GM12873 (cell line): ENCODE measurements around the gene EML4.

Experiments used
- TF ChIP-seq, protein P1 (sequence below): IDR thresholded peaks from 2 replicates; pipeline ENCODE4 v1.5.1; 2012; ENCODE audit warnings: low read depth, mild to moderate bottlenecking, moderate library complexity, low read length, control low read depth; ENCODE audit not compliant: insufficient read depth; ENCODE audit errors: missing control alignments

EML4 gene

DNA sequence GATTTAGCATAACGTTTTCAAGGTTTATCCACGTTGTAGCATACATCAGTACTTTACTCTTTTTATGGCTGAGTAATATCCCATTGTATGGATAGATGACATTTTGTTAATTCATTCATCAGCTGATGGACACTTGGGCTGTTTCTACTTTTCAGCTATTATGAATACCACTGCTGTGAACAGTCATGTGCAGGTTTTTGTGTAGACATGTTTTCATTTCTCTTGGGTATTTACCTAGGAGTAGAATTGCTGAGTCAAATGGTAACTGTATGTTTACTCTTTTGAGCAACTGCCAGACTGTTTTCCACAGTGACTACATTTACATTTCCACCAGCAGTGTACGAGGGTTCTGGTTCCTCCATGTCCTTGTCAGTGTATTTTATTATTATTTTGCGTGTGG lies 158.0 kb downstream of the EML4 start:
- TF ChIP-seq, protein P1, sequence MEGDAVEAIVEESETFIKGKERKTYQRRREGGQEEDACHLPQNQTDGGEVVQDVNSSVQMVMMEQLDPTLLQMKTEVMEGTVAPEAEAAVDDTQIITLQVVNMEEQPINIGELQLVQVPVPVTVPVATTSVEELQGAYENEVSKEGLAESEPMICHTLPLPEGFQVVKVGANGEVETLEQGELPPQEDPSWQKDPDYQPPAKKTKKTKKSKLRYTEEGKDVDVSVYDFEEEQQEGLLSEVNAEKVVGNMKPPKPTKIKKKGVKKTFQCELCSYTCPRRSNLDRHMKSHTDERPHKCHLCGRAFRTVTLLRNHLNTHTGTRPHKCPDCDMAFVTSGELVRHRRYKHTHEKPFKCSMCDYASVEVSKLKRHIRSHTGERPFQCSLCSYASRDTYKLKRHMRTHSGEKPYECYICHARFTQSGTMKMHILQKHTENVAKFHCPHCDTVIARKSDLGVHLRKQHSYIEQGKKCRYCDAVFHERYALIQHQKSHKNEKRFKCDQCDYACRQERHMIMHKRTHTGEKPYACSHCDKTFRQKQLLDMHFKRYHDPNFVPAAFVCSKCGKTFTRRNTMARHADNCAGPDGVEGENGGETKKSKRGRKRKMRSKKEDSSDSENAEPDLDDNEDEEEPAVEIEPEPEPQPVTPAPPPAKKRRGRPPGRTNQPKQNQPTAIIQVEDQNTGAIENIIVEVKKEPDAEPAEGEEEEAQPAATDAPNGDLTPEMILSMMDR, result no peak

DNA sequence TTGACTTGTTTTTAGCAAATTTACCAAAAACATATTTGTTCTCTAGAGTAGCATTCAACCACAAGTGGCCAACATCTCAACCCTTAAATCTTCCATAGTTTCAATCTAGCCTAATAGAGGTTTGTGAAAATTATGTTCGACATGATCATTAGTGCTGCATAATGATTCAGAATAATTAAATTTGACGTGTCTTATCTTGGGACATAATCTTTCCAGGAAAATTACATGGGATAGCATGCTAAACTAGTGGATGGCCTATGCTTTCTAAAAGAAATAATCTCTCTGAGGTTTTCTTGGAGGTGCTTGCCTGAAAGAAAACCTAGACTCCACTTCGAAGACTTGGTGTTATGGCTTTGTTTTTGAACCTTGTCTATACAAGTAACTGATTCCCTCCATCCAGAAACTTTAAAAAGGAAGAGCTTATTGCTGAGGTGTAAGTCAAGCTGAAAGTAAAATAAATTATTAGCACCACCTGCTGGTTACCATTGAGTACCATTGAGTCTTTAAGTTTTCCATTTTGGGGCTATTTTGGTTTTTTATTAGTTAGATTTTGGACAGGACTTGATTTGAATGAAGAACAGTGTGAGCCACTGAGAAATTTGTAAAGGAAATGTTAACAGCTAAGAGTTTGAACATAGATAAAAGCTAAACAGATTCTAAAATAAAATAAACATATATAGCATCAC lies 159.1 kb downstream of the EML4 start:
- TF ChIP-seq, protein P1, result peak; percentile 36

DNA sequence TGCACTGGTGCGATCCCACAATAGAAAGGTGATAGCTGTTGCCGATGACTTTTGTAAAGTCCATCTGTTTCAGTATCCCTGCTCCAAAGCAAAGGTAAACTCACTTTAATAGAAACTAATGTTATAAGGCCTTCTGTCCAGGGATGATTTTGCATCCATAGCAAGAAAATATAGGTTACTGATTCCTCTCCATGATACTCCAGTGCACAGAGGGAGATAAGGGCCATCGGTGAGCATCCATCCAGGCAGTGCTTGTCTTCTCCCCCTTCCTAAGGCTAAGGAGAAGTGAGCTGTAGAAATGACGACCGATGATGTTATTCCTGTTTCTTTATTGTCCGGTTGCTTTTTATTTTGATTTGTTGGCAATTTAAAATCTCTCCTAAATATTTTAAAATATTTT lies 159.8 kb downstream of the EML4 start:
- TF ChIP-seq, protein P1, result no peak

DNA sequence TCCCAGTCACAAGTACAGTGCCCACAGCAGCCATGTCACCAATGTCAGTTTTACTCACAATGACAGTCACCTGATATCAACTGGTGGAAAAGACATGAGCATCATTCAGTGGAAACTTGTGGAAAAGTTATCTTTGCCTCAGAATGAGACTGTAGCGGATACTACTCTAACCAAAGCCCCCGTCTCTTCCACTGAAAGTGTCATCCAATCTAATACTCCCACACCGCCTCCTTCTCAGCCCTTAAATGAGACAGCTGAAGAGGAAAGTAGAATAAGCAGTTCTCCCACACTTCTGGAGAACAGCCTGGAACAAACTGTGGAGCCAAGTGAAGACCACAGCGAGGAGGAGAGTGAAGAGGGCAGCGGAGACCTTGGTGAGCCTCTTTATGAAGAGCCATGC lies 160.6 kb downstream of the EML4 start:
- TF ChIP-seq, protein P1, result no peak

DNA sequence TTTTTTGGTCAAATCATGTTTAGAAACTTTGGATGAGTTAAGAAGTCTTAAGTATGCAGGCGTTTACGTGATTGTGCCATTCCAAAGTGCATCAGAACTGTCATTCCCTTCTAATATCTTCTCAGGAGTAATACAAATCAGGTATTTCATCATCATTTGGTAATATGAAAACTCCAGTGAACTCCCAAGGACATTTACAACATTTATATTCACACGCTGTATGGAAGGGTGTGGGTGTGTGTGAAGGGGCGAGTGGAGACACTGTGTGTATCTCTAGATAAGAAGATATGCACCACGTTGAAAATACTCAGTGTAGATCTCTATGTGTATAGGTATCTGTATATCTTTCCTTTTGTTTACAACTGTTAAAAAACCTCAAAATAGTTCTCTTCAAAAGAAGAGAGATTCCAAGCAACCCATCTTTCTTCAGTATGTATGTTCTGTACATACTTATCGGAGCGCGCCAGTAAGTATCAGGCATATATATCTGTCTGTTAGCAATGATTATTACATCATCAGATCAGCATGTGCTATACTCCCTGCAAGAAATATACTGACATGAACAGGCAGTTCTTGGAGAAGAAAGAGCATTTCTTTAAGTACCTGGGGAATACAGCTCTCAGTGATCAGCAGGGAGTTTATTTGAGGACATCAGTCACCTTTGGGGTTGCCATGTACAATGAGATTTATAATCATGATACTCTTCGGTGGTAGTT lies 162.6 kb downstream of the EML4 start:
- TF ChIP-seq, protein P1, result no peak

DNA sequence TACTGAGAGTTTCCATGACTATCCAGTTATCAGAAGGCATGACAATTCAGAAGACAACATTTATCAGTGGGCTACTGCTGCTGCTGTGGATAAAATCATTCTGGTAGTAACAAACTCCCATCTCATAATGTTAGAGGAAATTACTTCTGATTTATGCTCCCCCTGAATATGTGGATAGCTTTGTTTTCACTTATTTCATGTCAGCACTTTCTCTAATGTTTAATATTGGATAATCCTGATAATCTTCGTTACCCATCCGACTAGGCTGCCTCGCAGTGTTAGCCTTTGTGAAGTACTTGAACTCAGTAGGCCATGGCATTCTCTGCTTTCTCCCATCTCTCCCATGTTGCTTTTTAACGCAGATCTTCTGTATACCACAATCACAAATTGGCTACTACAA lies 163.4 kb downstream of the EML4 start:
- TF ChIP-seq, protein P1, result no peak

DNA sequence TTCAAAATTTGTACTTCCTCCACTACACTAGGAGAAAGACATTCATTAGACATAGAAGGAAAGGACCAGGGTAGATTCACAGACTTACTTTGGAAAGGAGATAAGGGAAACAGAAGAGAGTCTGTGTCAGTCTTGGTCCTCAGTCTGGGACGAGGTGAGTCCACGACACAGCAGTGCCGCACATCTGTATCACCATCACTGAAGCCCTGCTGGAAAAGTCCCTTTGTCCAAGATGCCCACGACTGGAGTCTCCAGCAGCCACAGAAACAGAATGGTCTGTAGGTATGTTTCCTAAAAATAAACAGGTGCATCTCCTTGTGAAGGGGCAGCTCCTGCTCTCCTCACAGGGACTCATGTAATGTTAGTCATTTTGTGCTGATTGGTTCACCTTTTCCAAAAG lies 164.4 kb downstream of the EML4 start:
- TF ChIP-seq, protein P1, result no peak
